HepG2 (cell line): ENCODE data around the gene PAK6. TPM values are rescaled to one million over a fixed set of nuclear protein-coding genes. Genes with fewer than 3 reads are reported as not detected.

Experiments
- AKNA ChIP-seq: sonication (generic); formaldehyde crosslinking; IDR thresholded peaks from 2 replicates; pipeline ENCODE4 v1.4.0; 2020; ENCODE audit warnings: missing genetic modification reagents, borderline replicate concordance
- CEBPG ChIP-seq: IDR thresholded peaks from 2 replicates; pipeline ENCODE4 v1.6.1; 2016
- CEBPZ ChIP-seq: IDR thresholded peaks from 2 replicates; pipeline ENCODE4 v1.6.1; 2012; ENCODE audit warnings: low read length, improper control_type of control experiment
- E2F1 ChIP-seq: sonication (generic); formaldehyde crosslinking; IDR thresholded peaks from 2 replicates; pipeline ENCODE4 v1.5.0; 2020; ENCODE audit warnings: missing genetic modification reagents
- JUNB ChIP-seq: sonication (generic); formaldehyde crosslinking; IDR thresholded peaks from 2 replicates; pipeline ENCODE4 v1.8.0; 2022; ENCODE audit warnings: missing genetic modification reagents, mild to moderate bottlenecking, borderline replicate concordance
- MAF1 ChIP-seq: sonication (generic); formaldehyde crosslinking; IDR thresholded peaks from 2 replicates; pipeline ENCODE4 v1.5.0; 2020; ENCODE audit warnings: missing genetic modification reagents, borderline replicate concordance
- PRDM10 ChIP-seq: sonication (generic); formaldehyde crosslinking; IDR thresholded peaks from 2 replicates; pipeline ENCODE4 v1.4.0; 2020; ENCODE audit warnings: low read depth, missing genetic modification reagents
- TAF15 ChIP-seq: fragments of 200-400 bp; formaldehyde crosslinking; IDR thresholded peaks from one replicate; pipeline ENCODE4 v1.6.1; 2018; ENCODE audit warnings: mild to moderate bottlenecking, low read depth, low read length; ENCODE audit not compliant: poor library complexity, severe bottlenecking
- ZNF280B ChIP-seq: sonication (generic); formaldehyde crosslinking; IDR thresholded peaks from 2 replicates; pipeline ENCODE4 v1.5.0; 2020; ENCODE audit warnings: missing genetic modification reagents, mild to moderate bottlenecking, borderline replicate concordance
- polyA plus RNA-seq, 8 experiments: library from polyadenylated mRNA; depleted of rRNA in 3 of 8; stranded (reverse) in 7 of 8; unstranded in 1 of 8; fragments of >200 nt; fragmentation: Illumina TruSeq in 4 of 8; extraction: Trizol in 4 of 8; gene quantifications; 2 replicates each; pipeline versions ENCODE4 v1.2.1 to v1.2.3, GENCODE V29; 2011 to 2016; ENCODE audit warnings: low read depth in 4 of 8, missing spikeins in 1 of 8, mixed read lengths in 1 of 8; ENCODE audit not compliant: insufficient read depth in 1 of 8
- total RNA-seq, 5 experiments: library from RNA; depleted of rRNA; stranded (reverse); fragments of >200 nt; fragmentation: Illumina TruSeq; extraction: Trizol; gene quantifications; 2 replicates each; pipeline ENCODE4 v1.2.3, GENCODE V29; 2016; ENCODE audit warnings: low read depth in 1 of 5

The PAK6 gene
- total and polyA plus RNA-seq, 2 of the 13 experiments (the other 11 are each of a cell fraction or from before 2014, with no cell fraction given), result 0.07 TPM; not detected in 1

- no peak for TF ChIP-seq E2F1 (CRISPR knock-in tag)
- TF ChIP-seq CEBPZ, result no peak
- TF ChIP-seq ZNF280B (CRISPR knock-in tag), result no peak
- no peak for TF ChIP-seq PRDM10 (CRISPR knock-in tag)
- no peak for TF ChIP-seq AKNA (CRISPR knock-in tag)
- TF ChIP-seq JUNB (CRISPR knock-in tag), result no peak
- TF ChIP-seq TAF15, result no peak
- no peak for TF ChIP-seq CEBPG
- TF ChIP-seq MAF1 (CRISPR knock-in tag), result no peak
These were observed 63.5 kb downstream of the PAK6 start (continued) for GRCh38 chr15:40302288-40302886.
